Fibroblast of skin of abdomen (primary cell): Measurements from ENCODE around the gene ZBTB3.
A peak's percentile ranks its signal among the peaks of the same experiment; 100 is the strongest.
"Not testable (repeated sequence)": the region's sequence is repeated elsewhere in the genome, so short reads cannot be mapped to it uniquely, and the experiment has no call there.

Experiments
- DNase-seq: peaks from one replicate; pipeline ENCODE4 v3.0.0-alpha.2; 2013

The ZBTB3 gene

DNA sequence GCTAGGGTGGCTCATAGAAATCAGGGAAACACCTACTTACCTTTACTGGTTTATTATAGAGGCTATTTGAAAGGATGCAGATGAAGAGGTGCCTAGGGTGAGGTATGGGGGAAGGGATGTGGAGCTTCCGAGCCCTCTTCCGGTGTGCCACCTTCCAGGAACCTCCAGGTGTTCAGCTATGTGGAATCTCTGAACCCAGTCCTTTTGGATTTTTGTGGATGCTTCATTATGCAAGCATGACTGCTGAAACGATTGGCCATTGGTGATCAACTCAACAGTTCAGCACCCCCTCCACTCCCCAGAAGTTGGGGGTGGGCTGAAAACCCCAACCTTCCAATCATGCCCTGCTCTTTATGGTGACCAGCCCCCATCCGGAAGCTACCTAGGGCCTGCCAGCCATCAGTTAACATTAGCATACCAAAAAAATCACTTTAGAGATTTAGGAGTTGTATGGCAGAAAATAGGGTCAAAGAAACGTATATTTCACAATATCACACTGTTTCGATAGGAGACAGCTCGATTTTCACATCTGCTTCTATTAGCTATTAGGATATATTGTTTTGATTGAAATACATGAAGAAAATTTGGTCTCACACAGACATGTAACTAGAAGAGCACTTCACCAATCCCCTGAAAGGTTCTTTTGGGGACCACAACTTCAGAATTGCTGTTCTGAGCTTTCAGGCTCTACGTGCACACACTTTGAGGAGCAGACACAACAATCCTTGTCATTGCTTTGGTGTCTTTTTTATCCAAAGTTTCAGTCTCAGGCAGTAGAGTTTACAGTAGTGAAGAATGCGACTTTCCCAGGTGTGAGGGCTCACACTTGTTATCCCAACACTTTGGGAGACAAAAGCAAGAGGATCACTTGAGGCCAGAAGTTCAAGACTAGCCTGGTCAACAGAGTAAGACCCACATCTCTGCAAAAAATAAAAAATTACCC lies 4.2 kb upstream of the ZBTB3 start:
- DNase-seq = no peak

DNA sequence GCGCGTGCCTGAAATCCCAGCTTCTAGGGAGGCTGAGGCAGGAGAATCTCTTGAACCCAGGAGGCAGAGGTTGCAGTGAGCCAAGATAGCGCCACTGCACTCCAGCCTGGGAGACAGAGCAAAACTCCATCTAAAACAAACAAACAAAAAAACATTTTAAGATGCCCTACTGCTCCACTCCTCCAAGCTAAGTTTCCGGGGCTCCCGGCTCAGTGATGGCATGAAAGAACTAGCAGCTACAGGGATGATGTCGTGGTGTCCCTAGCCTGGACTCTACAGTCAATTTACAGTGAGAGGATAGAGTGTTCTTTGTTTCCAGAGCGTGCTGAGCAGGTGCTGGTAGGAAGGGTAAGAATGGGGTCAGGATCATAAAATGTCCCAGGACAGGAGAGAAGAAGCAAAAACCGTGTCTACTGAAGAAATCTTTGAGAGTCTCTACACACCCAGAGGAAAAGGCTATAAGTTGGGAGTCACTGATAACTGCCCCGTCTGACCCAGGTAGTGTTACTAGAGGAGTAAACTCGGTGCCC lies 1.2 kb upstream of the ZBTB3 start:
- DNase-seq = no peak

- no peak for DNase-seq
These were observed 795 bp downstream of the ZBTB3 start for GRCh38 chr11:62752994-62753735.

GRCh38 chr11:62752177-62752785 lies 1.7 kb downstream of the ZBTB3 start:
- no peak for DNase-seq

DNA sequence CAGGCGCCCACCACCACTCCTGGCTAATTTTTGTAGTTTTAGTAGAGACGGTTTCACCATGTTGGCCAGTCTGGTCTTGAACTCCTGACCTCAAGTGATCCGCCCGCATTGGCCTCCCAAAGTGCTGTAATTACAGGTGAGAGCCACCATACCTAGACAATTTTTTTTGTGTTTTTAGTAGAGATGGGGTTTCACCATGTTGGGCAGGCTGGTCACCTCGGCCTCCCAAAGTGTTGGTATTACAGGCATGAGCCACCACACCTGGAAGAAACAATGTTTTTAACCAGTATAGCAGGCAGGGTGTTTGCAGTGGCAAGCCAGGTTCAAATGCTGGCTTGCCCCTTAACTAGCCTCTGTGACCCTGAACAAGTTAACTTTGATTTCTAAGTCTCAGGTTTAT lies 4.0 kb downstream of the ZBTB3 start:
- not testable (repeated sequence) for DNase-seq

GRCh38 chr11:62747475-62748160 lies 6.3 kb downstream of the ZBTB3 start:
- no peak for DNase-seq

- DNase-seq = no peak
These were observed 16.8 kb downstream of the ZBTB3 start for GRCh38 chr11:62737196-62737595.

DNA sequence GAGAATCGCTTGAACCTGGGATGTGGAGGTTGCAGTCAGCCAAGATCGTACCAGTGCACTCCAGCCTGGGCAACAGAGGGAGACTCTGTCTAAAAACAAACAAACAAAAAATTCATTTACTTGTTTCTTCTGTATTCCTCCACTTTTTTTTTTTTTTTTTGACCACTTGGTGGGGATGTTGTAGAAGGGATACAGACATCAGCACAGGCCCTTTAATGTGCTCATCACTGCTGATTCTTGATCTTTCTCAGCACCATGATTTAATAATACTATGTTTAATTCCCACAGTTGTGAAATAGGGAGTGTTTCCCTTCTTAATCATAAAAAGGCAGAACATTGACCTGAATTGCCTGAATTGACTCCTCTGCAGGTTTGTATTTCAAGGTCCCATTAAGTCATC lies 21.1 kb downstream of the ZBTB3 start:
- peak; percentile 20 for DNase-seq

- not testable (repeated sequence) for DNase-seq
These were observed 23.9 kb downstream of the ZBTB3 start for GRCh38 chr11:62730076-62730475.

DNA sequence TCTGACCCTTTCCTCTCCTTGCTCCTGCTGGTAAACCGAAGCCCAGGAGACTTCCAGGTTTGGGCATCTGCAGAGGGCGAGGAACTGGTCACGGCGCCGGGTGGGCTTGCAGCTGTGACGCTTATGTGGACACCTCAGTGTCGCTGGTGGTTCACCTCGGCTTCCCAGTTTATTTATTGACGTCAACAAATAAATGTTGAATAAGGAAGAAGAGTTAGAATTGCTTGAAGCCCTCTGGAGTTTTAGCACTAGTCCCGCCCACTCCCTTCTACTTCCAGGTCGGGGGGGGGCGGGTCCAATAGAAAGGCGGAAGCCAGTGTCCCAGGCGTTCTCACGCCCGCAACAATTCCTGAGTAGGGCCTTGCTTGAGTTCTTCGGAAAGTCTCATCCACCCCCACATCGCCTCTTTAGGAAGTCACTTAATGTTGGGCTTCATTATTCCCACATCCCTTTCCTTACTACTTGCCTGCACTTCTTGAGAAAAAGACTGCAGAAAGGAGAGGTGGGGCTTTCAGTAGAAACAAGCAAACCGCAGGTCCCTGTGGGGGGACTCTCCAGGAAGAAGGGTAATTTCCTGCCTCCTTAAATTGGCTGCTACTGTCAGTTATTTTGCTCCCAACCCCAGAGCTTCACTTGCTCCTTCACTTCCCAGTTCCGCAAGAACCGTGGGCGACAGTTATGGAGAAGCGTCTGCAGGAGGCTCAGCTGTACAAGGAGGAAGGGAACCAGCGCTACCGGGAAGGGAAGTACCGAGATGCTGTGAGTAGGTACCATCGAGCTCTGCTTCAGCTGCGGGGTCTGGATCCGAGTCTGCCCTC lies 25.6 kb downstream of the ZBTB3 start, which contains the start of gene TTC9C:
Gene TTC9C, plus strand, starts transcription at position 316 of the 818 bp plus-strand sequence. Its CDS starts 363 bp downstream, at position 679.
- DNase-seq = peak; percentile 87

GRCh38 chr11:62727872-62728170 lies 26.1 kb downstream of the ZBTB3 start:
- peak; percentile 98 for DNase-seq

- peak; percentile 100 for DNase-seq
These were observed 26.6 kb downstream of the ZBTB3 start, which contains the start of gene HNRNPUL2 for GRCh38 chr11:62727165-62727871. Gene HNRNPUL2, minus strand, starts transcription at chr11:62727457. Its CDS starts 301 bp downstream, at chr11:62727156.

DNA sequence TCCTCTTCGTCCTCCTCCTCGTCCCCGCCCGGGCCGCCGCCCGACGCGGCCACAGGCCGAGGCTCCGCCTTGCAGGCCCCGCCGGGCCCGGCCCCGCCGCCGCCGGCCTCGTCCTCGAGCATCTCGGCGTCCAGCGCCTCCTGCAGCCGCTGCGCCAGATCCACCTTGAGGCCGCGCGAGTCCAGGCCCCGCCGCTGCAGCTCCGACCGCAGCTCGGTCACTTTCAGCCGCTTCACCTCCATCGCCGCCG lies 27.1 kb downstream of the ZBTB3 start:
- DNase-seq = no peak

DNA sequence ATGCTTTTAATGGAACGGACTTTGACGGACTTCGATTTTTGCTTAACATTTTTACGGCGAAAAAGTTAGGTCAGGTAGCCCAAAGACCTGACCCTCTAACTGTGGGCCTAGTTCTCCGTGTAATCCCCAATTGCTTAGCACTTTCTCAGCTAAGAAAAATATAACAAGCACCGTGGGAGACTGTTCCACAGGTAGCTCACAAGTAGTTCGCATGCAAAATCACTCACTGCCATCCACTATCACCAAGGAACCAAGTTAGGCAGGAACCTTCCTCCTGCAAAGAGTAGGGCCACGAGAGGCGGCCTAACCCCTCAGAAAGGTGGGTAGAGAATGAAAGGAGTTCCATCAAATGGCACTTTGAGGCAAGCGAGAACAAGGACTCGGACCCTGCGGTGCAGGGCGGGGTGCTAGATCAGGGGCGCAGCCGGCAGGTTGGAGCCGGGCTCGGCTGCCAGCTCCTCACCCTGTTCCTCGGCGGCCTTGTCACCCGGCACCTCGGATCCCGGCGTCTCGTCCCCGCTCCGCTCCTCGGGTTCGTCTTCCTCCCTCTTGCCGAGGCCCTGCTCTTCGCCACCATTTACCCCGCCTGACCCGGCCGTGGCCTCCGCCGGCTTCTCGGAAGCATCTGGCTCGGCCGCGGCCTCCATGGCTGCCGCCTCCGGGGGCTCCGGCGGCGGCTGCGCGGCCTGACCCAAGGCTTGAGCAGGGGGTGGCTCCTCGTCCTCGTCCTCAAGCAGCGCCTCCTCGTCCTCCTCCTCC lies 27.6 kb downstream of the ZBTB3 start:
- no peak for DNase-seq

DNA sequence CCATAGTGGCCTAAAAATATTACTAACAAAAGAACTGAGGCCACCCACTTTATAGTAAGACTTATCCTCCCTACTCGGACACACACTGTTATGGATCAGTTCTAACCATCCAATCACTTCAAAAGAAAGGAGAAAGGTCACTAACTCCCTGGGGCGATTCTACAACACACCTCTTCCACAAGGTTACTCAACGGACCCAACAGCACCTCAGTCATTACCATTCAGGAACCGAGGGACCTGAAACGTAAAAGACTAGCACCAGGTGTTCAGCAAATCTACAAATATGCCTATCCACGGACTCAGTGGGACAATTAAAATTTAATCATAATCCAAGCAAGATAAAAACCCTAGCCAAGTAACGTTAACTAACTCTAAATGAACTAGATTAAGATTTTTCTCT lies 28.3 kb downstream of the ZBTB3 start:
- DNase-seq = no peak

- no peak for DNase-seq
These were observed 29.8 kb downstream of the ZBTB3 start for GRCh38 chr11:62724171-62724570.

DNA sequence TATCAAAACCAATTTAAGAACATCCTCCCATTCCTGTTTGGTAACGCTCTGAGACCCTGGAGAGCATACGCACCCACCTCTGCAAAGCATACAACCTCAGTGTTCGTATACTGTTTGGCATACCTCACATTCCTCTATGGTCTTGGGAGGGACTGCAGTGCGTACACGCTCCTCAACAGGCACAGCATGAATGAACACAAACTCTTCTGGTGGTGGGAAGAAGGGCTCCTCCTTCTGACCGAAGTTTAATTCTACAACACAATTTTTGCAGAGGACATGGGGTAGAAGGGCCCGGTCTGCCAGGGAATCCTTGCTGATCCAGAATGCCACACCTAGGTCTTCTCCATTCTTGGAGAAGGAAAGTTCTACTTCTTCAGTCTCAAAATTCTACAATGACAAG lies 32.0 kb downstream of the ZBTB3 start:
- DNase-seq = peak; percentile 43

DNA sequence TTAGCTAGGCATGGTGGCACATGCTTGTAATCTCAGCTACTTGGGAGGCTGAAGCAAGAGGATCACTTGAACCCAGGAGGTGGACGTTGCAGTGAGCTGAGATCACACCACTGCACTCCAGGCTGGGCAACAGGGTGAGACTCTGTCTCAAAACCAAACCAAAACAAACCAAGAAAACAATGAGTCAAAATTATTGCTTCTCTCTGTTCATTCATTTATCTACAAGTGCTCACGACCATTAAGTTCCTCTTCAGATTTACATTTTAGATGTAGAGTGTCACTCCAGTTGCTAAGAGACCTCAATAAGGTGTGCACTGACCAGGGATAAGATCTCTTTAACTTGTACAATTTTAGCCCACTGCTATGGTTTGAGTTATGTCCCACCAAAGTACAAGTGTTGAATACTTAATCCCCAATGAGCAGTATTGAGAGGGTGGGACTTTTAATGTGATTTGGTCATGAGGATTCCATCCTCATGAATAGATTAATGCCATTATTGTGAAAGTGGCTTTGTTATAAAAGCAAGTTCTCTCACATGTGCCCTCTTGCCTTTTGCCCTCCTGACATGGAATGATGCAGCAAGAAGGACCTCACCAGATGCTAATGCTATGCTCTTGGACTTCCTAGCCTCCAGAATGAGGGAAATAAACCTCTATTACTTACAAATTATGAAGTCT lies 34.5 kb downstream of the ZBTB3 start:
- DNase-seq = no peak

DNA sequence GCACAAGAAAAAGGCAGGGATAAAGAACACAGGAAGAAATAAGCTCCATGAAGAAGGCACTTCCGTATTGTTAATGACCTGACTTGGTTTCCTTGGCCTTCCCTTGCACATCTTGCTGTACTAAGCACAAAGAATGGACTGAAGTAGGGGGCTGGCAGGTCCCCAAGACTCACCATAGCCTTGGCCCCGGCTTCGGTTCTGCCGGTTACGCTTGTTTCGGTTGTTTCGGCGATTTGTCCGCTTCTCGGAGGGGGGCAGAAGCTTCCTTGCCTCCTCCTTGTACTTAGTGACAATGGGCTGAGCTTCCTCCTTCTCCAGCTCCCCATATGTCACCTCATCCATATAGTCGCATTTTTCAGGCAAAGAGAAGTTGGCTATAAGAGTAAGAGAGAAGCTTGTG lies 37.1 kb downstream of the ZBTB3 start:
- DNase-seq = no peak

DNA sequence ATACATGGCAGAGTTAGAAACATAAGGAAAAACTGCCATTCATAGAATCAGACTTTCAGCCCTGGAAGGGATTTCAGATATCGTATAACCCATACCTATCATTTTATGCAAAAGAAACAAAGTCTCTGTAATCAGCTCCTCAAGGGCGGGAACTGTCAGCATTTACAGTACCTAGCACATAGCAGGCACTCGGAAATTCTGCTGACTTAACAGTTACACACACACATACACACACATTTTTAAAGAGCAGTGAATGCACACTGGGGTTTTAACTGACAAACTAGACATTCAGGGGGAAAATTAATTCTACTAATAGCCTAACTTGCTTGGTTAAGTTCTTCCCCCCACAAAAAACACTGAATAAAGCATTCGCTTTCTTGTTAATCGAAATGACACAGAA lies 37.8 kb downstream of the ZBTB3 start:
- no peak for DNase-seq
